GM23338 (cell line): Measurements from ENCODE around the gene FAM120AOS. TPM values are rescaled to one million over a fixed set of nuclear protein-coding genes. Genes with fewer than 3 reads are reported as not detected.

Experiments
- ATAC-seq: fragments of 200-7000 bp; cut with Tn5 transposase; 3 replicates; pipeline ENCODE4 v1.9.1; 2020
- DNase-seq: peaks from one replicate; pipeline ENCODE4 v3.0.0-alpha.2; 2015; ENCODE audit warnings: low spot score
- H2AFZ ChIP-seq: fragments of 200-600 bp; sonication (generic); 2 replicates; pipeline ENCODE4 v1.8.0; 2016; ENCODE audit warnings: antibody characterized with exemption, mild to moderate bottlenecking, moderate library complexity
- H3F3A ChIP-seq: fragments of 200-600 bp; sonication (generic); replicated peaks from 2 replicates; pipeline ENCODE4 v1.8.0; 2017; ENCODE audit warnings: antibody characterized with exemption, mixed run types, low read depth
- H3K27ac ChIP-seq: fragments of 200-600 bp; sonication (generic); 2 replicates; pipeline ENCODE4 v1.6.1; 2016; ENCODE audit warnings: low read depth
- H3K27me3 ChIP-seq: fragments of 200-600 bp; sonication (generic); 2 replicates; pipeline ENCODE4 v1.8.0; 2016; ENCODE audit warnings: mild to moderate bottlenecking, mixed run types, moderate library complexity; ENCODE audit not compliant: insufficient read depth
- H3K36me3 ChIP-seq: fragments of 200-600 bp; sonication (generic); 2 replicates; pipeline ENCODE4 v1.8.0; 2016; ENCODE audit warnings: mild to moderate bottlenecking; ENCODE audit not compliant: insufficient read depth
- H3K4me1 ChIP-seq: fragments of 200-600 bp; sonication (generic); 2 replicates; pipeline ENCODE4 v1.8.0; 2016; ENCODE audit warnings: mild to moderate bottlenecking, moderate library complexity; ENCODE audit not compliant: insufficient read depth
- H3K4me2 ChIP-seq: fragments of 200-600 bp; sonication (generic); 2 replicates; pipeline ENCODE4 v1.7.1; 2017; ENCODE audit warnings: mixed run types
- H3K4me3 ChIP-seq: fragments of 200-600 bp; sonication (generic); 2 replicates; pipeline ENCODE4 v1.6.1; 2016; ENCODE audit warnings: mixed run types
- H3K79me2 ChIP-seq: fragments of 200-600 bp; sonication (generic); replicated peaks from 2 replicates; pipeline ENCODE4 v1.8.0; 2017; ENCODE audit warnings: mild to moderate bottlenecking; ENCODE audit not compliant: insufficient read depth
- H3K9me2 ChIP-seq: fragments of 200-600 bp; sonication (generic); 2 replicates; pipeline ENCODE4 v1.8.0; 2017; ENCODE audit not compliant: insufficient read depth
- H4K20me1 ChIP-seq: fragments of 200-600 bp; sonication (generic); replicated peaks from 2 replicates; pipeline ENCODE4 v1.8.0; 2017; ENCODE audit warnings: mild to moderate bottlenecking; ENCODE audit not compliant: insufficient read depth
- H3K27ac Mint-ChIP-seq: 2 replicates; pipeline ENCODE4 v1.8.0; 2020; ENCODE audit warnings: inconsistent platforms, mild to moderate bottlenecking, moderate library complexity, mixed read lengths
- H3K27me3 Mint-ChIP-seq: 3 replicates; pipeline ENCODE4 v1.8.0; 2022; ENCODE audit warnings: low read depth, mild to moderate bottlenecking, moderate library complexity, mixed read lengths, inconsistent platforms; ENCODE audit not compliant: insufficient read depth, poor library complexity
- H3K36me3 Mint-ChIP-seq: 3 replicates; pipeline ENCODE4 v1.8.0; 2021; ENCODE audit warnings: low read depth, mild to moderate bottlenecking, inconsistent platforms, moderate library complexity, mixed read lengths
- H3K4me1 Mint-ChIP-seq: 3 replicates; pipeline ENCODE4 v1.8.0; 2020; ENCODE audit warnings: mild to moderate bottlenecking, inconsistent platforms, mixed read lengths
- H3K4me3 Mint-ChIP-seq: 3 replicates; pipeline ENCODE4 v1.8.0; 2021; ENCODE audit warnings: moderate library complexity, mild to moderate bottlenecking, inconsistent platforms, mixed read lengths
- H3K9me3 Mint-ChIP-seq: 3 replicates; pipeline ENCODE4 v1.8.0; 2020; ENCODE audit warnings: moderate library complexity, mild to moderate bottlenecking, inconsistent platforms, mixed read lengths
- CREB1 ChIP-seq: fragments of 250-450 bp; sonication (Bioruptor Pico); IDR thresholded peaks from 2 replicates; pipeline ENCODE4 v1.5.0; 2020; ENCODE audit warnings: low read depth, mild to moderate bottlenecking, moderate library complexity
- EZH2 ChIP-seq: fragments of 200-600 bp; sonication (generic); IDR thresholded peaks from one replicate; pipeline ENCODE4 v1.8.0; 2017; ENCODE audit warnings: antibody characterized with exemption, mild to moderate bottlenecking, low read depth; ENCODE audit not compliant: unreplicated experiment
- EZH2phosphoT487 ChIP-seq: fragments of 200-600 bp; sonication (generic); IDR thresholded peaks from one replicate; pipeline ENCODE4 v1.8.1; 2018; ENCODE audit warnings: antibody characterized with exemption; ENCODE audit not compliant: unreplicated experiment
- JUNB ChIP-seq: IDR thresholded peaks from one replicate; pipeline ENCODE4 v1.6.1; 2016; ENCODE audit warnings: antibody characterized with exemption; ENCODE audit not compliant: unreplicated experiment
- NANOG ChIP-seq: IDR thresholded peaks from 2 replicates; pipeline ENCODE4 v1.6.1; 2016; ENCODE audit warnings: antibody characterized with exemption, borderline replicate concordance
- POLR2AphosphoS5 ChIP-seq: IDR thresholded peaks from 2 replicates; pipeline ENCODE4 v1.6.1; 2016; ENCODE audit warnings: antibody characterized with exemption, low read depth
- STAT1 ChIP-seq: IDR thresholded peaks from one replicate; pipeline ENCODE4 v1.6.1; 2016; ENCODE audit warnings: antibody characterized with exemption; ENCODE audit not compliant: unreplicated experiment
- ZNF114 ChIP-seq: fragments of 250-450 bp; sonication (Bioruptor Pico); IDR thresholded peaks from 2 replicates; pipeline ENCODE4 v1.5.0; 2020; ENCODE audit warnings: mild to moderate bottlenecking, moderate library complexity
- ZNF331 ChIP-seq: fragments of 250-450 bp; sonication (Bioruptor Pico); IDR thresholded peaks from 2 replicates; pipeline ENCODE4 v1.5.0; 2020; ENCODE audit warnings: low read depth, mild to moderate bottlenecking, moderate library complexity
- polyA plus RNA-seq: library from polyadenylated mRNA; unstranded; fragments of >200 nt; fragmentation: Nextera tagmentation; extraction: Ambion mirVana; gene quantifications from 2 replicates; pipeline ENCODE4 v1.2.1, GENCODE V29; 2016
- total RNA-seq: library from RNA; depleted of rRNA; stranded (reverse); fragments of >200 nt; shearing (Covaris generic); gene quantifications from 2 replicates; pipeline ENCODE4 v1.2.3, GENCODE V29; 2014
- TF ChIP-seq, protein P1 (sequence below): IDR thresholded peaks from one replicate; pipeline ENCODE4 v1.6.1; 2018; ENCODE audit warnings: antibody characterized with exemption; ENCODE audit not compliant: unreplicated experiment
- TF ChIP-seq, protein P2 (sequence below): IDR thresholded peaks from 2 replicates; pipeline ENCODE4 v1.6.1; 2016; ENCODE audit warnings: antibody characterized with exemption
- TF ChIP-seq, protein P3 (sequence below), 2 experiments: fragments of 200-600 bp in 1 of 2; sonication (generic) in 1 of 2; conservative IDR thresholded peaks; 2 replicates each; pipeline versions ENCODE4 v1.5.1 to v1.6.1; 2016 to 2017; ENCODE audit warnings: antibody characterized with exemption in 2 of 2, low read depth in 2 of 2, mild to moderate bottlenecking in 2 of 2, moderate library complexity in 1 of 2
- TF ChIP-seq, protein P4 (sequence below): fragments of 250-450 bp; sonication (Bioruptor Pico); IDR thresholded peaks from 2 replicates; pipeline ENCODE4 v1.5.0; 2020; ENCODE audit warnings: mild to moderate bottlenecking, moderate library complexity

FAM120AOS gene
- total and polyA plus RNA-seq, 2 experiments from 2014 or later: 31.5 to 40.4 TPM

DNA sequence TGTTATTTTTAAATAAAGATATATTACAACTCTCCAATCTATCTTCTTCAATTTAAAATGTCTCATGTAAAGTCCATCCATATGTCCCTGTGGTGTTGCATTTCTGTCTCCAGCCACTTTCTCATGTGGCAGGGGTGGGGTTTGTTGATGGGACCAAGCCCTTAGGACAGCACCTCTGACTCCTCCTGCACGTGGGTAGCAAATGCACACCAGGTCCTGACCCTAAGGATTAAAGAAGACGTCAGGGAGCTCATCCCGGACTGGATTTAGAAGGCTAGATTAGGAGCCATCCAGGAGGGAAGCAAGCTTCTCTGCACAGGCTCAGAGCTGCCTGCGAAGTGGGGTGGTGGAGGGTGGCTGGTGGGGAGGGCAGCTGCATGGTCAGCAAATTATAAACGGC is 38.9 kb upstream of the FAM120AOS start:
- Mint-ChIP-seq H3K9me3 (no peaks in the 10 kb centered on the region), H3K27ac (no peak overlapping the region; the same call in 1 of the 2 replicates), H3K27me3 (no peaks in the 10 kb centered on the region), H3K4me3 (no peak overlapping the region), H3K4me1 (peaks cover 4% of the 10 kb centered on the region), H3K36me3 (peaks cover 49% of the 10 kb centered on the region)
- H3F3A ChIP-seq: no peaks in the 10 kb centered on the region
- H3K9me2 ChIP-seq: no peaks in the 10 kb centered on the region
- H3K4me2 ChIP-seq: no peak overlapping the region
- peaks cover 58% of the 10 kb centered on the region for H3K79me2 ChIP-seq
- H3K4me3 ChIP-seq: no peak overlapping the region
- TF ChIP-seq STAT1 (no peak), EZH2phosphoT487 (no peak), NANOG (no peak), JUNB (no peak), CREB1 (no peak), ZNF331 (CRISPR knock-in tag) (no peak), ZNF114 (CRISPR knock-in tag) (no peak), POLR2AphosphoS5 (no peak), EZH2 (no peak)
- TF ChIP-seq, protein P1, sequence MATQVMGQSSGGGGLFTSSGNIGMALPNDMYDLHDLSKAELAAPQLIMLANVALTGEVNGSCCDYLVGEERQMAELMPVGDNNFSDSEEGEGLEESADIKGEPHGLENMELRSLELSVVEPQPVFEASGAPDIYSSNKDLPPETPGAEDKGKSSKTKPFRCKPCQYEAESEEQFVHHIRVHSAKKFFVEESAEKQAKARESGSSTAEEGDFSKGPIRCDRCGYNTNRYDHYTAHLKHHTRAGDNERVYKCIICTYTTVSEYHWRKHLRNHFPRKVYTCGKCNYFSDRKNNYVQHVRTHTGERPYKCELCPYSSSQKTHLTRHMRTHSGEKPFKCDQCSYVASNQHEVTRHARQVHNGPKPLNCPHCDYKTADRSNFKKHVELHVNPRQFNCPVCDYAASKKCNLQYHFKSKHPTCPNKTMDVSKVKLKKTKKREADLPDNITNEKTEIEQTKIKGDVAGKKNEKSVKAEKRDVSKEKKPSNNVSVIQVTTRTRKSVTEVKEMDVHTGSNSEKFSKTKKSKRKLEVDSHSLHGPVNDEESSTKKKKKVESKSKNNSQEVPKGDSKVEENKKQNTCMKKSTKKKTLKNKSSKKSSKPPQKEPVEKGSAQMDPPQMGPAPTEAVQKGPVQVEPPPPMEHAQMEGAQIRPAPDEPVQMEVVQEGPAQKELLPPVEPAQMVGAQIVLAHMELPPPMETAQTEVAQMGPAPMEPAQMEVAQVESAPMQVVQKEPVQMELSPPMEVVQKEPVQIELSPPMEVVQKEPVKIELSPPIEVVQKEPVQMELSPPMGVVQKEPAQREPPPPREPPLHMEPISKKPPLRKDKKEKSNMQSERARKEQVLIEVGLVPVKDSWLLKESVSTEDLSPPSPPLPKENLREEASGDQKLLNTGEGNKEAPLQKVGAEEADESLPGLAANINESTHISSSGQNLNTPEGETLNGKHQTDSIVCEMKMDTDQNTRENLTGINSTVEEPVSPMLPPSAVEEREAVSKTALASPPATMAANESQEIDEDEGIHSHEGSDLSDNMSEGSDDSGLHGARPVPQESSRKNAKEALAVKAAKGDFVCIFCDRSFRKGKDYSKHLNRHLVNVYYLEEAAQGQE: no peak
- TF ChIP-seq, protein P2, sequence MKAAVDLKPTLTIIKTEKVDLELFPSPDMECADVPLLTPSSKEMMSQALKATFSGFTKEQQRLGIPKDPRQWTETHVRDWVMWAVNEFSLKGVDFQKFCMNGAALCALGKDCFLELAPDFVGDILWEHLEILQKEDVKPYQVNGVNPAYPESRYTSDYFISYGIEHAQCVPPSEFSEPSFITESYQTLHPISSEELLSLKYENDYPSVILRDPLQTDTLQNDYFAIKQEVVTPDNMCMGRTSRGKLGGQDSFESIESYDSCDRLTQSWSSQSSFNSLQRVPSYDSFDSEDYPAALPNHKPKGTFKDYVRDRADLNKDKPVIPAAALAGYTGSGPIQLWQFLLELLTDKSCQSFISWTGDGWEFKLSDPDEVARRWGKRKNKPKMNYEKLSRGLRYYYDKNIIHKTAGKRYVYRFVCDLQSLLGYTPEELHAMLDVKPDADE: no peak
- TF ChIP-seq, protein P3, sequence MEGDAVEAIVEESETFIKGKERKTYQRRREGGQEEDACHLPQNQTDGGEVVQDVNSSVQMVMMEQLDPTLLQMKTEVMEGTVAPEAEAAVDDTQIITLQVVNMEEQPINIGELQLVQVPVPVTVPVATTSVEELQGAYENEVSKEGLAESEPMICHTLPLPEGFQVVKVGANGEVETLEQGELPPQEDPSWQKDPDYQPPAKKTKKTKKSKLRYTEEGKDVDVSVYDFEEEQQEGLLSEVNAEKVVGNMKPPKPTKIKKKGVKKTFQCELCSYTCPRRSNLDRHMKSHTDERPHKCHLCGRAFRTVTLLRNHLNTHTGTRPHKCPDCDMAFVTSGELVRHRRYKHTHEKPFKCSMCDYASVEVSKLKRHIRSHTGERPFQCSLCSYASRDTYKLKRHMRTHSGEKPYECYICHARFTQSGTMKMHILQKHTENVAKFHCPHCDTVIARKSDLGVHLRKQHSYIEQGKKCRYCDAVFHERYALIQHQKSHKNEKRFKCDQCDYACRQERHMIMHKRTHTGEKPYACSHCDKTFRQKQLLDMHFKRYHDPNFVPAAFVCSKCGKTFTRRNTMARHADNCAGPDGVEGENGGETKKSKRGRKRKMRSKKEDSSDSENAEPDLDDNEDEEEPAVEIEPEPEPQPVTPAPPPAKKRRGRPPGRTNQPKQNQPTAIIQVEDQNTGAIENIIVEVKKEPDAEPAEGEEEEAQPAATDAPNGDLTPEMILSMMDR (conservative IDR thresholded peaks at IDR 0.05; ENCODE audit: low read depth in 2 of 2): no peak
- TF ChIP-seq, protein P4, sequence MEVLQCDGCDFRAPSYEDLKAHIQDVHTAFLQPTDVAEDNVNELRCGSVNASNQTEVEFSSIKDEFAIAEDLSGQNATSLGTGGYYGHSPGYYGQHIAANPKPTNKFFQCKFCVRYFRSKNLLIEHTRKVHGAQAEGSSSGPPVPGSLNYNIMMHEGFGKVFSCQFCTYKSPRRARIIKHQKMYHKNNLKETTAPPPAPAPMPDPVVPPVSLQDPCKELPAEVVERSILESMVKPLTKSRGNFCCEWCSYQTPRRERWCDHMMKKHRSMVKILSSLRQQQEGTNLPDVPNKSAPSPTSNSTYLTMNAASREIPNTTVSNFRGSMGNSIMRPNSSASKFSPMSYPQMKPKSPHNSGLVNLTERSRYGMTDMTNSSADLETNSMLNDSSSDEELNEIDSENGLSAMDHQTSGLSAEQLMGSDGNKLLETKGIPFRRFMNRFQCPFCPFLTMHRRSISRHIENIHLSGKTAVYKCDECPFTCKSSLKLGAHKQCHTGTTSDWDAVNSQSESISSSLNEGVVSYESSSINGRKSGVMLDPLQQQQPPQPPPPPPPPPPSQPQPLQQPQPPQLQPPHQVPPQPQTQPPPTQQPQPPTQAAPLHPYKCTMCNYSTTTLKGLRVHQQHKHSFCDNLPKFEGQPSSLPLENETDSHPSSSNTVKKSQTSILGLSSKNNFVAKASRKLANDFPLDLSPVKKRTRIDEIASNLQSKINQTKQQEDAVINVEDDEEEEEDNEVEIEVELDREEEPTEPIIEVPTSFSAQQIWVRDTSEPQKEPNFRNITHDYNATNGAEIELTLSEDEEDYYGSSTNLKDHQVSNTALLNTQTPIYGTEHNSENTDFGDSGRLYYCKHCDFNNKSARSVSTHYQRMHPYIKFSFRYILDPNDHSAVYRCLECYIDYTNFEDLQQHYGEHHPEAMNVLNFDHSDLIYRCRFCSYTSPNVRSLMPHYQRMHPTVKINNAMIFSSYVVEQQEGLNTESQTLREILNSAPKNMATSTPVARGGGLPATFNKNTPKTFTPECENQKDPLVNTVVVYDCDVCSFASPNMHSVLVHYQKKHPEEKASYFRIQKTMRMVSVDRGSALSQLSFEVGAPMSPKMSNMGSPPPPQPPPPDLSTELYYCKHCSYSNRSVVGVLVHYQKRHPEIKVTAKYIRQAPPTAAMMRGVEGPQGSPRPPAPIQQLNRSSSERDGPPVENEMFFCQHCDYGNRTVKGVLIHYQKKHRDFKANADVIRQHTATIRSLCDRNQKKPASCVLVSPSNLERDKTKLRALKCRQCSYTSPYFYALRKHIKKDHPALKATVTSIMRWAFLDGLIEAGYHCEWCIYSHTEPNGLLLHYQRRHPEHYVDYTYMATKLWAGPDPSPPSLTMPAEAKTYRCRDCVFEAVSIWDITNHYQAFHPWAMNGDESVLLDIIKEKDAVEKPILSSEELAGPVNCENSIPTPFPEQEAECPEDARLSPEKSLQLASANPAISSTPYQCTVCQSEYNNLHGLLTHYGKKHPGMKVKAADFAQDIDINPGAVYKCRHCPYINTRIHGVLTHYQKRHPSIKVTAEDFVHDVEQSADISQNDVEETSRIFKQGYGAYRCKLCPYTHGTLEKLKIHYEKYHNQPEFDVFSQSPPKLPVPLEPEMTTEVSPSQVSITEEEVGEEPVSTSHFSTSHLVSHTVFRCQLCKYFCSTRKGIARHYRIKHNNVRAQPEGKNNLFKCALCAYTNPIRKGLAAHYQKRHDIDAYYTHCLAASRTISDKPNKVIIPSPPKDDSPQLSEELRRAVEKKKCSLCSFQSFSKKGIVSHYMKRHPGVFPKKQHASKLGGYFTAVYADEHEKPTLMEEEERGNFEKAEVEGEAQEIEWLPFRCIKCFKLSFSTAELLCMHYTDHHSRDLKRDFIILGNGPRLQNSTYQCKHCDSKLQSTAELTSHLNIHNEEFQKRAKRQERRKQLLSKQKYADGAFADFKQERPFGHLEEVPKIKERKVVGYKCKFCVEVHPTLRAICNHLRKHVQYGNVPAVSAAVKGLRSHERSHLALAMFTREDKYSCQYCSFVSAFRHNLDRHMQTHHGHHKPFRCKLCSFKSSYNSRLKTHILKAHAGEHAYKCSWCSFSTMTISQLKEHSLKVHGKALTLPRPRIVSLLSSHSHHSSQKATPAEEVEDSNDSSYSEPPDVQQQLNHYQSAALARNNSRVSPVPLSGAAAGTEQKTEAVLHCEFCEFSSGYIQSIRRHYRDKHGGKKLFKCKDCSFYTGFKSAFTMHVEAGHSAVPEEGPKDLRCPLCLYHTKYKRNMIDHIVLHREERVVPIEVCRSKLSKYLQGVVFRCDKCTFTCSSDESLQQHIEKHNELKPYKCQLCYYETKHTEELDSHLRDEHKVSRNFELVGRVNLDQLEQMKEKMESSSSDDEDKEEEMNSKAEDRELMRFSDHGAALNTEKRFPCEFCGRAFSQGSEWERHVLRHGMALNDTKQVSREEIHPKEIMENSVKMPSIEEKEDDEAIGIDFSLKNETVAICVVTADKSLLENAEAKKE (CRISPR knock-in tag): no peak
- no peak overlapping the region for H2AFZ ChIP-seq
- H3K27ac ChIP-seq: no peak overlapping the region
- no peak for DNase-seq
- H4K20me1 ChIP-seq: peaks cover 28% of the 10 kb centered on the region
- ATAC-seq: no peak
- no peaks in the 10 kb centered on the region for H3K4me1 ChIP-seq
- no peaks in the 10 kb centered on the region for H3K27me3 ChIP-seq
- H3K36me3 ChIP-seq: peaks cover 13% of the 10 kb centered on the region
